Activated T-helper 1 cell treated with anti-CD3 and anti-CD28 coated beads, Interleukin-12 subunit alpha, Interleukin-12 subunit beta, Interleukin-2, Interleukin-4 antibody, amounts not matched to agents 30 ng/mL and 10 ng/mL and 1 ng/mL, durations not matched to agents 14 hours and 24 hours and 36 hours (primary cell): ENCODE data around the gene CHRDL1. TPM values are rescaled to one million over a fixed set of nuclear protein-coding genes. Genes with fewer than 3 reads are reported as not detected.

Source experiments
- DNase-seq: peaks from one replicate; pipeline ENCODE4 v3.0.0; 2021; ENCODE audit warnings: low spot score
- H3K27ac Mint-ChIP-seq: one replicate; pipeline ENCODE4 v1.8.0; 2021; ENCODE audit warnings: mild to moderate bottlenecking, mixed read lengths
- H3K27me3 Mint-ChIP-seq: one replicate; pipeline ENCODE4 v1.8.0; 2022; ENCODE audit warnings: mild to moderate bottlenecking, moderate library complexity, mixed read lengths; ENCODE audit not compliant: insufficient read depth
- H3K36me3 Mint-ChIP-seq: one replicate; pipeline ENCODE4 v1.8.0; 2021; ENCODE audit warnings: low read depth, mixed read lengths
- H3K4me1 Mint-ChIP-seq: one replicate; pipeline ENCODE4 v1.8.0; 2021; ENCODE audit warnings: low read depth, mixed read lengths
- H3K4me3 Mint-ChIP-seq: one replicate; pipeline ENCODE4 v1.8.0; 2021; ENCODE audit warnings: mild to moderate bottlenecking, moderate library complexity, mixed read lengths
- H3K9me3 Mint-ChIP-seq: one replicate; pipeline ENCODE4 v1.8.0; 2021; ENCODE audit warnings: mixed read lengths
- intact Hi-C: fragments of 100-400 bp; cut with micrococcal nuclease; formaldehyde crosslinking; loops from one replicate; pipeline ENCODE4 v1.15.1; 2024
- total RNA-seq: library from RNA; stranded (reverse); gene quantifications from 2 replicates; pipeline ENCODE4 v1.2.3, GENCODE V29; 2022

Gene CHRDL1
- total RNA-seq, 1 donor from 2014 or later = not detected

GRCh38 chrX:110759785-110760184 lies 35.8 kb downstream of the CHRDL1 start:
- no peaks in the 10 kb centered on the region for H3K4me1 Mint-ChIP-seq
- no peak overlapping the region for H3K27ac Mint-ChIP-seq
- intact Hi-C loops = no loop called here
- DNase-seq = no peak
- no peaks in the 10 kb centered on the region for H3K27me3 Mint-ChIP-seq
- peaks cover 8% of the 10 kb centered on the region for H3K9me3 Mint-ChIP-seq
- no peak overlapping the region for H3K4me3 Mint-ChIP-seq
- no peaks in the 10 kb centered on the region for H3K36me3 Mint-ChIP-seq

- no peak overlapping the region for H3K4me3 Mint-ChIP-seq
- no peak for DNase-seq
- H3K4me1 Mint-ChIP-seq = no peaks in the 10 kb centered on the region
- no peaks in the 10 kb centered on the region for H3K36me3 Mint-ChIP-seq
- intact Hi-C loops = no loop called here
- peaks cover 8% of the 10 kb centered on the region for H3K9me3 Mint-ChIP-seq
- no peak overlapping the region for H3K27ac Mint-ChIP-seq
- H3K27me3 Mint-ChIP-seq = no peaks in the 10 kb centered on the region
Measured at GRCh38 chrX:110758781-110759422, 36.7 kb downstream of the CHRDL1 start.

GRCh38 chrX:110755611-110756010 lies 40.0 kb downstream of the CHRDL1 start:
- H3K36me3 Mint-ChIP-seq = no peaks in the 10 kb centered on the region
- H3K27ac Mint-ChIP-seq = no peak overlapping the region
- no peaks in the 10 kb centered on the region for H3K4me1 Mint-ChIP-seq
- no peak overlapping the region for H3K4me3 Mint-ChIP-seq
- H3K9me3 Mint-ChIP-seq = peaks cover 3% of the 10 kb centered on the region
- DNase-seq = no peak
- intact Hi-C loops = no loop called here
- H3K27me3 Mint-ChIP-seq = peaks cover 1% of the 10 kb centered on the region

- intact Hi-C loops = no loop called here
- no peak overlapping the region for H3K27ac Mint-ChIP-seq
- no peaks in the 10 kb centered on the region for H3K36me3 Mint-ChIP-seq
- no peak for DNase-seq
- H3K4me3 Mint-ChIP-seq = no peak overlapping the region
- H3K4me1 Mint-ChIP-seq = no peaks in the 10 kb centered on the region
- peaks cover 3% of the 10 kb centered on the region for H3K9me3 Mint-ChIP-seq
- peaks cover 1% of the 10 kb centered on the region for H3K27me3 Mint-ChIP-seq
Measured at GRCh38 chrX:110755061-110755460, 40.6 kb downstream of the CHRDL1 start.

GRCh38 chrX:110750526-110751189 lies 45.0 kb downstream of the CHRDL1 start:
- no peak overlapping the region for H3K4me3 Mint-ChIP-seq
- no peaks in the 10 kb centered on the region for H3K4me1 Mint-ChIP-seq
- DNase-seq = no peak
- H3K27me3 Mint-ChIP-seq = peaks cover 1% of the 10 kb centered on the region
- no peaks in the 10 kb centered on the region for H3K9me3 Mint-ChIP-seq
- intact Hi-C loops = no loop called here
- no peaks in the 10 kb centered on the region for H3K36me3 Mint-ChIP-seq
- no peak overlapping the region for H3K27ac Mint-ChIP-seq

- H3K27me3 Mint-ChIP-seq = peaks cover 1% of the 10 kb centered on the region
- intact Hi-C loops = no loop called here
- no peaks in the 10 kb centered on the region for H3K36me3 Mint-ChIP-seq
- H3K9me3 Mint-ChIP-seq = no peaks in the 10 kb centered on the region
- no peak overlapping the region for H3K27ac Mint-ChIP-seq
- no peaks in the 10 kb centered on the region for H3K4me1 Mint-ChIP-seq
- DNase-seq = no peak
- no peak overlapping the region for H3K4me3 Mint-ChIP-seq
Measured at GRCh38 chrX:110748256-110748806, 47.3 kb downstream of the CHRDL1 start.

GRCh38 chrX:110746014-110746413 lies 49.6 kb downstream of the CHRDL1 start:
- Mint-ChIP-seq H3K27me3 (no peaks in the 10 kb centered on the region), H3K4me3 (no peak overlapping the region), H3K36me3 (no peaks in the 10 kb centered on the region), H3K4me1 (no peaks in the 10 kb centered on the region), H3K27ac (no peak overlapping the region), H3K9me3 (no peaks in the 10 kb centered on the region)
- intact Hi-C loops = no loop called here
- no peak for DNase-seq

GRCh38 chrX:110745288-110745687 lies 50.3 kb downstream of the CHRDL1 start:
- H3K4me1 Mint-ChIP-seq = no peaks in the 10 kb centered on the region
- no peak overlapping the region for H3K27ac Mint-ChIP-seq
- intact Hi-C loops = no loop called here
- H3K9me3 Mint-ChIP-seq = no peaks in the 10 kb centered on the region
- no peaks in the 10 kb centered on the region for H3K27me3 Mint-ChIP-seq
- DNase-seq = no peak
- H3K36me3 Mint-ChIP-seq = no peaks in the 10 kb centered on the region
- H3K4me3 Mint-ChIP-seq = no peak overlapping the region

- intact Hi-C loops = no loop called here
- Mint-ChIP-seq H3K4me3 (no peak overlapping the region), H3K27me3 (no peaks in the 10 kb centered on the region), H3K4me1 (no peaks in the 10 kb centered on the region), H3K9me3 (no peaks in the 10 kb centered on the region), H3K36me3 (no peaks in the 10 kb centered on the region), H3K27ac (no peak overlapping the region)
- no peak for DNase-seq
Measured at GRCh38 chrX:110743679-110744340, 51.8 kb downstream of the CHRDL1 start.

GRCh38 chrX:110741213-110741796 lies 54.3 kb downstream of the CHRDL1 start:
- DNase-seq = no peak
- H3K4me3 Mint-ChIP-seq = no peak overlapping the region
- no peaks in the 10 kb centered on the region for H3K36me3 Mint-ChIP-seq

GRCh38 chrX:110734894-110735541 lies 60.6 kb downstream of the CHRDL1 start:
- no peaks in the 10 kb centered on the region for H3K9me3 Mint-ChIP-seq
- H3K4me3 Mint-ChIP-seq = no peak overlapping the region
- DNase-seq = no peak
- H3K27me3 Mint-ChIP-seq = no peaks in the 10 kb centered on the region
- H3K36me3 Mint-ChIP-seq = no peaks in the 10 kb centered on the region
- no peaks in the 10 kb centered on the region for H3K4me1 Mint-ChIP-seq
- intact Hi-C loops = no loop called here
- H3K27ac Mint-ChIP-seq = no peak overlapping the region

More at GRCh38 chrX:110741213-110741796, 54.3 kb downstream of the CHRDL1 start:
- no peak overlapping the region for H3K27ac Mint-ChIP-seq
- no peaks in the 10 kb centered on the region for H3K9me3 Mint-ChIP-seq
- H3K27me3 Mint-ChIP-seq = no peaks in the 10 kb centered on the region
- H3K4me1 Mint-ChIP-seq = no peaks in the 10 kb centered on the region
- intact Hi-C loops = no loop called here

GRCh38 chrX:110734271-110734670 lies 61.3 kb downstream of the CHRDL1 start:
- intact Hi-C loops = no loop called here
- H3K36me3 Mint-ChIP-seq = no peaks in the 10 kb centered on the region
- H3K27ac Mint-ChIP-seq = no peak overlapping the region
- no peaks in the 10 kb centered on the region for H3K9me3 Mint-ChIP-seq
- no peaks in the 10 kb centered on the region for H3K4me1 Mint-ChIP-seq
- no peaks in the 10 kb centered on the region for H3K27me3 Mint-ChIP-seq
- H3K4me3 Mint-ChIP-seq = no peak overlapping the region
- DNase-seq = no peak
